Naive B cell (primary cell): Measurements from ENCODE around the gene RNF138. TPM values are rescaled to one million over a fixed set of nuclear protein-coding genes. Genes with fewer than 3 reads are reported as not detected.
"Not testable (repeated sequence)": the region's sequence is repeated elsewhere in the genome, so short reads cannot be mapped to it uniquely, and the experiment has no call there.

Experiments
- ATAC-seq, 2 donors: fragments of 150-1000 bp; cut with Tn5 transposase; 2 replicates each; pipeline ENCODE4 v1.10.0; 2021; ENCODE audit warnings: low read depth in 2 of 2, mild to moderate bottlenecking in 2 of 2, moderate library complexity in 2 of 2
- DNase-seq: peaks from one replicate; pipeline ENCODE4 v3.0.0; 2022
- H3K27ac Mint-ChIP-seq, 6 donors: one replicate each; pipeline ENCODE4 v1.8.0; 2020 to 2022; ENCODE audit warnings: mild to moderate bottlenecking in 6 of 6, mixed read lengths in 6 of 6, moderate library complexity in 5 of 6, inconsistent platforms in 2 of 6
- H3K27me3 Mint-ChIP-seq, 3 donors: one replicate each; pipeline ENCODE4 v1.8.0; 2021 to 2022; ENCODE audit warnings: mixed read lengths in 3 of 3, mild to moderate bottlenecking in 1 of 3
- H3K36me3 Mint-ChIP-seq, 2 donors: one replicate each; pipeline ENCODE4 v1.8.0; 2020 to 2022; ENCODE audit warnings: mixed read lengths in 2 of 2, inconsistent platforms in 1 of 2, mild to moderate bottlenecking in 1 of 2
- H3K4me1 Mint-ChIP-seq, 3 donors: one replicate each; pipeline ENCODE4 v1.8.0; 2020 to 2022; ENCODE audit warnings: mixed read lengths in 3 of 3, inconsistent platforms in 1 of 3, mild to moderate bottlenecking in 1 of 3, moderate library complexity in 1 of 3
- H3K4me3 Mint-ChIP-seq, 8 donors: one replicate each; pipeline ENCODE4 v1.8.0; 2020 to 2022; ENCODE audit warnings: mild to moderate bottlenecking in 8 of 8, mixed read lengths in 8 of 8, moderate library complexity in 8 of 8, inconsistent platforms in 2 of 8
- H3K9me3 Mint-ChIP-seq, 7 donors: one replicate each; pipeline ENCODE4 v1.8.0; 2020 to 2022; ENCODE audit warnings: mixed read lengths in 7 of 7, mild to moderate bottlenecking in 5 of 7, inconsistent platforms in 2 of 7, moderate library complexity in 1 of 7
- polyA plus RNA-seq, 6 donors: library from polyadenylated mRNA; unstranded; fragments of 300-500 nt; fragmentation: Illumina TruSeq; gene quantifications; one replicate each; pipeline ENCODE4 v1.2.3, GENCODE V29; 2021; ENCODE audit warnings: low read depth in 6 of 6

The RNF138 gene
- polyA plus RNA-seq, 6 donors from 2014 or later, result 53.3 to 76.0 (median 60.5) TPM

- not testable (repeated sequence) for H3K36me3 Mint-ChIP-seq, H3K4me1 Mint-ChIP-seq, ATAC-seq, H3K27ac Mint-ChIP-seq, DNase-seq, H3K9me3 Mint-ChIP-seq
- H3K4me3 Mint-ChIP-seq, result peak overlapping the region in 4 of 8 donors; percentile 36 to 83 (median 46)
- H3K27me3 Mint-ChIP-seq, result peaks cover 8 to 13% (median 10%) of the 10 kb centered on the region in 3 donors
These were observed 67.0 kb downstream of the RNF138 start for GRCh38 chr18:32158631-32159030.

GRCh38 chr18:32160547-32160946 lies 68.9 kb downstream of the RNF138 start:
- DNase-seq, result no peak
- Mint-ChIP-seq H3K27me3 (peaks cover 8 to 10% (median 9%) of the 10 kb centered on the region in 3 donors), H3K4me3 (no peak overlapping the region), H3K27ac (peak overlapping the region in 1 of 6 donors; percentile 12), H3K9me3 (no peaks in the 10 kb centered on the region), H3K4me1 (peaks cover 5 to 10% (median 9%) of the 10 kb centered on the region in 3 donors), H3K36me3 (no peaks in the 10 kb centered on the region)
- ATAC-seq, result no peak

DNA sequence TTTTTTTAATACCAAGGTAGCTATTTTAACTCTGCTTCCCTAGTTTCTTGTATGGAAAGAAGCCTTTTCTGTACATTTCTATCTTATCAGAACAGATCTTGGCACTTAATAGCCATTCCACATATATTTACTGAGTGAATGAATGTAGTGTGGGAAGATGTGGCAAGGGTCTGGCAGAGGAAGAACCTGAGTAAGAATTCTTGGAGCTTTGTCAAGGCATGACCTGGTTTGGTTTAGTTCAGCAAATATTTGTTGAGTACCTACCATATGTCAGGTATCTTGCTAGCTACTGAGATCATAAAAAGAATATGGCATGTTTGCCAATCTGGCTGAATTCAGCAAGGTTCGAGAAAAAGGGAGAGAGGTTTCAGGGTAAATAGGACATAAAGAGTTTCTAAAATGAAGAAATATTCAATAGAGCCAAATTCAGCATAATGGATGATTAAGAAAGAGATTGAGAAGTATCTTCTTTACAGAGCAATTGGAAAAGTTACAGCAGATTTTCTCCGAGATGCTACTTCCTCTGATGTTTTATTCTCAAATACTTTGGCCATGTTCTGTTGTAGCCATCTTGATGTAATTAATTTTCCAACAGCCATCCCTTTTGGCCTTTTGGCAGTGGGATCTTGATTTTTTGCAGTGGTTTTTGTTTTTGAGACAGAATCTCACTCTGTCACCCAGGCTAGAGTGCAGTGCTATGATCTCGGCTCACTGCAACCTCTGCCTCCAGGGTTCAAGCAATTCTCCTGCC lies 76.5 kb downstream of the RNF138 start:
- Mint-ChIP-seq H3K36me3 (no peaks in the 10 kb centered on the region), H3K27ac (peak overlapping the region in 1 of 6 donors; percentile 82), H3K27me3 (peaks cover 4 to 16% (median 5%) of the 10 kb centered on the region in 3 donors), H3K9me3 (peaks cover 0 to 3% (median 0%) of the 10 kb centered on the region in 7 donors), H3K4me1 (no peaks in the 10 kb centered on the region), H3K4me3 (no peak overlapping the region)
- DNase-seq (no peak), ATAC-seq (no peak)

DNA sequence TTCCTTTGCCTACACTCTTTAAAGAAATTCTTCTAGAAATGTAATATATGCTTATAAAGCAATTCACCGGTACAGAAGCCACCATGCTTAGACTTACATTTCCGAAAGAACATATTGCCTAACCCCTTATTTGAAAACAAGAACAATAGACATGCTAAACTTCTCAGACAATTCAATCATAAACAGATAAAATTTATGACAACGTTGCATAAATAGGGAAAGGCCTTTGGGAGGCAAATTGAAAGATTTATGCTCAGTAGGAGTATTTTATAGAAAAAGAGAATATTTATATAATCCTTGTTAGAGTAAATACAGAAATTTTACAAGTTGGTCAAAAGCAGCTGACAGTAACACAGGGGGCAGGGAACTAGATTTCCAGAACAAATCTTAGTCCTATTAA lies 82.0 kb downstream of the RNF138 start:
- no peak for DNase-seq
- H3K4me3 Mint-ChIP-seq, result no peak overlapping the region
- H3K9me3 Mint-ChIP-seq, result peaks cover 0 to 3% (median 0%) of the 10 kb centered on the region in 7 donors
- H3K36me3 Mint-ChIP-seq, result no peaks in the 10 kb centered on the region
- ATAC-seq, result no peak
- H3K27ac Mint-ChIP-seq, result no peak overlapping the region
- no peaks in the 10 kb centered on the region for H3K4me1 Mint-ChIP-seq
- peaks cover 7 to 13% (median 9%) of the 10 kb centered on the region in 3 donors for H3K27me3 Mint-ChIP-seq

DNA sequence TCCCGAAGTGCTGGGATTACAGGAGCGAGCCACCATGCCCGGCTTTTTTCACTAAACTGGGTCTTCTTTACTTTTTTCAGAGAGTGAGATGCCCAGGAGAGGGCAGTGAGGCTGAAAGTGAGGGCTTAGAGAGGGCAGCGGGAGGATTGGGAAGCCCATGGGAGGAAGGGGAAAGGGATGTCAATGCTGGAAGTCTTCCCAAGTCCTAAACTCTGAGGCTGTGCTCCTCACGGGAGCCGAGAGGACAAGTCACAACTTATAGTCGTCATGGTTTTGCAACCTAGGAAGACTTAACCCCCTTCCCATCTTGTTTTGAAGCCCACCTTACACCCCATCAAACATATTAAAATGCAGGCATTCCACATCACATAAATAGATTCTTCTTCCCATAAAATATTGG lies 83.0 kb downstream of the RNF138 start:
- DNase-seq (no peak), ATAC-seq (no peak)
- H3K4me1 Mint-ChIP-seq, result no peaks in the 10 kb centered on the region
- no peak overlapping the region for H3K4me3 Mint-ChIP-seq
- no peaks in the 10 kb centered on the region for H3K36me3 Mint-ChIP-seq
- no peak overlapping the region for H3K27ac Mint-ChIP-seq
- H3K27me3 Mint-ChIP-seq, result peaks cover 7 to 13% (median 9%) of the 10 kb centered on the region in 3 donors
- no peaks in the 10 kb centered on the region for H3K9me3 Mint-ChIP-seq

GRCh38 chr18:32175265-32175664 lies 83.6 kb downstream of the RNF138 start:
- Mint-ChIP-seq H3K36me3 (no peaks in the 10 kb centered on the region), H3K27me3 (peaks cover 7 to 13% (median 9%) of the 10 kb centered on the region in 3 donors), H3K4me1 (no peaks in the 10 kb centered on the region), H3K4me3 (no peak overlapping the region), H3K9me3 (no peaks in the 10 kb centered on the region), H3K27ac (no peak overlapping the region)
- ATAC-seq (no peak), DNase-seq (no peak)

- not testable (repeated sequence) for ATAC-seq, H3K9me3 Mint-ChIP-seq, H3K4me3 Mint-ChIP-seq, H3K36me3 Mint-ChIP-seq, H3K4me1 Mint-ChIP-seq, H3K27ac Mint-ChIP-seq, H3K27me3 Mint-ChIP-seq, DNase-seq
These were observed 85.1 kb downstream of the RNF138 start for GRCh38 chr18:32176745-32177144.

DNA sequence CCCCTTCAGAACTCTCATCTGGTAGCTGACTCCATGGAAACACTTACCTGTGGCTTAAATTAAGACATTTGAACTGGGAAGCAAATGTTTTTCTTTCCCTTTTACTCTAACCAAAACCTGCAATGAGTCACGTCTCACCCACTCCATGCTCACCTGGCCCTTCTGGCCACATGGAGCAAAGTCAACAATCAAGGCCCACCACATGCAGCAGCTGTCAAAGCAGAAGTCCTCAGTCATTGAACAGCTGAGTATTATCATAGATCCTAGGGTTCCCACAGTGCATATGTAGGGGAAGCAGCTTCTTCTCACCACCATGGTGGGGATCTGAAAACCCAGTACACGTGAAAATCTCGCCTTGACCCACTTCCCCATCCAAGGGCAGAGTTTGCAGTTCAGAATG lies 85.9 kb downstream of the RNF138 start:
- H3K4me1 Mint-ChIP-seq, result no peaks in the 10 kb centered on the region
- no peak for DNase-seq
- ATAC-seq, result no peak
- H3K36me3 Mint-ChIP-seq, result no peaks in the 10 kb centered on the region
- H3K4me3 Mint-ChIP-seq, result no peak overlapping the region
- H3K9me3 Mint-ChIP-seq, result peaks cover 0 to 4% (median 0%) of the 10 kb centered on the region in 7 donors
- peaks cover 0 to 8% (median 7%) of the 10 kb centered on the region in 3 donors for H3K27me3 Mint-ChIP-seq
- peak overlapping the region in 1 of 6 donors; percentile 62 for H3K27ac Mint-ChIP-seq

Other genes starting within 250 kb of the RNF138 start
- 10 to 100 TPM; 10.1 to 28.6 (median 22.5) TPM for gene TRAPPC8, start 148.7 kb upstream of the RNF138 start, polyA plus RNA-seq
- gene RNF125, start 73.0 kb upstream of the RNF138 start, polyA plus RNA-seq, result 10 to 100 TPM in 5 of 6 donors, 1 to 10 TPM in 1; 8.9 to 21.2 (median 17.9) TPM
- gene MEP1B, start 98.2 kb downstream of the RNF138 start, polyA plus RNA-seq, result not detected